GM18868 (cell line): ENCODE data around the gene MCC.

Source experiments
- ATAC-seq: cut with Tn5 transposase; IDR thresholded peaks from one replicate; pipeline ENCODE4 v1.9.1; 2021; ENCODE audit warnings: mild to moderate bottlenecking, moderate library complexity; ENCODE audit not compliant: unreplicated experiment

MCC gene

GRCh38 chr5:113186061-113186460 lies 302.2 kb downstream of the MCC start:
- no peak for ATAC-seq

GRCh38 chr5:113183694-113184093 lies 304.6 kb downstream of the MCC start:
- no peak for ATAC-seq

DNA sequence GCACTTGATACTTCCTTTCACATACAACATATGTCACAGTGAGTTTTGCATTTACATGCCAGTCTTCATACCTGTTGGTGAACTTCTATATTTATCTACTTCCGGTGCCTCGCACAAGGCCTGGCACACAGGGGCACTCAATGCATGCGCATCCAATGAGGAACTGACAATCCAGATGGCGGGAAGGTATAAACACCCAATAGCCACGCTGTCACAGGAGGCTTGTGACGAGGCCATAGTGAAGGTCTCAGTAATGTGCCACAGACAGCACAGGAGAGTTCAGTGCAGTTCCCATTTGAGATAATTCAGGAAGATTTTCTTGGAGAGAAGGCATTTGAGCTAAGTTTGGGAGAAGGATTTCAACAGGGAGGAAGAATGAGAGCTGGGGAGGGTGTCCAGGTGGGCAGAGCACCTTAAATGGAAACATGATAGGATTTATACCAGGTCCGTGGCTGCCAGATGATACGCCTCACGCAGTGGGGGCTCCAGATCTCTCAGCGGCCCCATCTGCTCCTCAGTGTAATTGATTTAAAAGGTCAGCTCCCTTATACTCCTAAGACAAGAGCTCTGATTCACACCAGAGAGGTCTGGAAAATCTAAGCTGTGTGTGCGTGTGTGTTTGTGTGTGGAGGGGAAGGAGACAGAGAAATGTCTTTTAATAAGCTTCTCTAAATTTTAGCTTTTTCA lies 305.5 kb downstream of the MCC start:
- ATAC-seq: no peak

DNA sequence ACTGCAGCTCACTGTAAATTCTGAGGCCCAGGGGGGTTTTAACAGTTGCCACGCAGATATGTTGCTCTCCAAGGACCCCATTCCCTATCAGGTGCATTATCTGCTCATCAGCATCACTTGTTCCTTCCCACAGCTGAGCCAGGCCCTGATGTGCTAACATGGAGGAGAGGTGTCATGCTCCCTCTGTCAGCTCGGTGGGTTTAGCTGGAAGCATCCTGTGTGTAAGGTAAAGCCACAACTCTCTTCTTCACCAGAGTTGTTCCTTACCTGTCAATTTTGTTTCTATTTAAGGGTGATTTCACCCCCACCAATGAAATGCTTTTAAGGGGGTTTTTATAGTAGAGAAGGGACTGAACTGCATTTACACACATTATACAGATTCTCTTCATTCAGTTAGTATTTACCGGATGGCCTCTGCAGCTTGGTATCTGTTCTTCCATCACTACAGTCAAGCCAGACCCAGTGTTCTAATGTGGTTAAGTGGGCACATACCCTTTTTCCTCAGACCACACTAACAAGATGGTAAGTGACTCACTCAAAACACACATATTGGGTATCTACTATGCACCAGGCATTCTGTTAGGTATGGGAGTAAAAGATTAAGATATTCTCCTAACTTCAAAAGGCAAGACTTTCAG lies 306.3 kb downstream of the MCC start:
- no peak for ATAC-seq

DNA sequence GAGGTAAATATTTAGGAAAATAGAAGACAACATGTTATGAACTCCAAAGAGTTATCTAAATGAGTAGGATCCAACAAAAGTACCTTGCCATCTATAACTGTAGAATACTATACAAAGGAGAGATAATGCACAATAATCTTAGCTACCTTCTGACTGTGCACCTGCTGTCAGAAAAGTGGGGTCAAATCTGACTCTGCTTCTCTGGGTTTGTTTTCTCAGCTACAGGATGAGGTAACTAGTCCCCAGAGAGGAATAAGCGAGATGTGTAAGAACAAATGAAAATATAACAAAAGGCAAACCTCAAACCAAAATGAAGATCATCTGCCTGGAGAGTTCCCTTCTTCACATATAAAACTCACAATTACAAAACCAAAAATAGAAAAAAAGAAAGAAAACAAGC lies 306.8 kb downstream of the MCC start:
- ATAC-seq: no peak

- no peak for ATAC-seq
These were observed 309.1 kb downstream of the MCC start for GRCh38 chr5:113179156-113179555.

DNA sequence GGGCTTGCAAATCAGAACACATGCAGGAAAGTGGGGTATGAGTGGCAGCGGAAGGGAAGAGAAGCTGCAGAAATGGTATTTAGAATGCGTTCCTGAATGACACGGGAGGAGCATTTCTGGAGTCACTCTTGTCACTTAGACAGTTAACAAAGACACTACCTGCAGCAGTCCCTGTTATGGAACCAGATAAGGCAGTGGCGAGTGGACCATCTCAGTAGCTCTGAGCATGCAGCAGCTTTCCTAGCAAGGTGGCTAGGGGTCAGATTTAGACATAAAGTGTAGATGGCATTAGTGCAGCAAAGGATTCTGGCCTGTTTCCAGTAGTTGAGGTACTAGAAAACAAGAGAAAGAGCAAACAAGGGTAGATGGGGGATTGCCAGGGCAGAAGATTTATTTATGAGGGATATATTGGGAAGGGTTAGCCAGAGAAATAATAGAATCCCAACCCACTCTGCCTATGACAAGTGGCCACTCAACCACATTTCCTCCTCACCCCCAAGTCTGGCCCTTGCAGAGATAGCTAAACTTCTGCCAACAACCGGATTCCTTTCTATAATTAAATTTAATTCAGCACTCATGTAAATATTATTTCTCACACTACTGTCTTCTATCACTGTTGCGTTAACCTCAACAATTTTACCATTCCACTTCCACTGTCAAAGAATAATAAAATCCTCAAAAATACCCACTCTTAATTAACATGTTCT lies 310.0 kb downstream of the MCC start:
- ATAC-seq: no peak

GRCh38 chr5:113177225-113177624 lies 311.0 kb downstream of the MCC start:
- no peak for ATAC-seq

DNA sequence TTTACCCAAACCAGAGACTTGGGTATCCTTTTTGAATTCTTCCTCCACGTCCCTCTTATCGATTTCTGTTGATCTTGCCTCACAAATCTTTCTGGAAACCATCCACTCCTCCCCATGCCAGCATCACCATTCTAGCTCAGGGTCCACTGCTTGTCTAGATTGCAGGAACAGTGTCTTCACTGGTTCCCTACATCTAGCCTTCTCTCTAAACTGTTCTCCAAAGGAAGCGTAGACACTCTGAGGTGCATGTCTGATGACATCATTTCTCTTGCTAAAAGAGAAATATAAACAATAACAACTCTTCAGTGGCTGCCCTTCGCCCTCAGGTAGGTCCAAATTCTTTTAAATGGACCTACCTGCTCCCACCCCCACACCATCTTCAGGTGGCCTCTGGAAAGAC lies 311.5 kb downstream of the MCC start:
- ATAC-seq: no peak

DNA sequence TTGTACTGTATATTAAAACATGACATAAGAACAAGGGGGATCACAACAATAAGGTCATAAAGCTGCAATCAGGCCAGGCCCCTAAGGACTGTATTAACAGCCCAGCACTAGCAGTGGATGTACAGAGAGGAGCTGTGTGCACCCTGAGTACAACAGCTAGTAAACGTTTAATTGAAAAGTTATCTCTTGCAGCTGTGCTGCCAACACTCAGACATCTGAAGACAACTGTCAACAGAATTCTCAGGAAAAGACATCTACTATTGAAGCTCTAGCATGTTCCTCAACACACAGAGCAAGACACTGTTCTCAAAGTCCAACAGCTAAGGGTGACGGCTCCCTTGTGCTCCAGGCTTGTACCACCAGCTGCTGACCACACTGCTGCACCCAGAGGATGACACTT lies 312.1 kb downstream of the MCC start:
- no peak for ATAC-seq

GRCh38 chr5:113172231-113172826 lies 315.9 kb downstream of the MCC start:
- ATAC-seq: no peak

GRCh38 chr5:113171520-113171919 lies 316.7 kb downstream of the MCC start:
- ATAC-seq: no peak

DNA sequence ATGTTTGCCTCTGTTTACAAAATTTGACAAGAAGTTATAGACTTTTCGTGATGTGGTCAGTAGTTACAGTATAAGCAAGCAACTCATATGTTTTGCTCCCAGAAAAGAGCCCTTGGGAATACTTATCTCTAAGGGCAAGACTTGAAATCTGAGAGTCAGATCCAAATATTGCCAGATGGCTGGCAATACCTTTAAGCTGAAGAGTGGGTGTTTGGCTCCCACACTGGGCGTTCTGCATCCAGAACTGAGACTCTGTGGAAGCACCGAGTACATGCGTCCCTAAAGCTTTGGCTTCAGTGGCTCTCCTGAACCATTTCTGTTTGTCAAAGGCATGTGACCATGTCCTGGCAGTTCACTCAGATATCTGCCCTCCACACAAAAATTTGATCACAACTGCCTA lies 317.5 kb downstream of the MCC start:
- ATAC-seq: no peak

- ATAC-seq: no peak
These were observed 318.5 kb downstream of the MCC start for GRCh38 chr5:113169720-113170119.

DNA sequence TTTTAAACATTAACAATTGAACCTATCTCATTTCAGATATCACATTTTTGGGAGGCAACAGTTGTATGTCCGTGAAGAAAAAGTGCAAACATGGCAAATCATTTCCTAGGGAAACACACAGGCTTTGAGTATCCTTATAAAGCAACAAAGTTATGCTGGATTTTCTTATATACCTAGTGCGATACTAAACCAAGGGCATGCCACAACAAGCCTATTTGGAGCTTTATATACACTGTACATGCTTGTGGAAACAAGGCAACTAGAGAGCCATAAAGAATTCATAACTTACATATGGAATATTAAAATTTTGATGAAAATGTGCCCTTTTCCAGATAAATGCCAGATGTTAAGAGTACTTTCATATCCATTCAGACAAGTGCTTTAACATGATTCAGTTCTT lies 320.3 kb downstream of the MCC start:
- ATAC-seq: no peak

GRCh38 chr5:113166852-113167366 lies 321.3 kb downstream of the MCC start:
- no peak for ATAC-seq

DNA sequence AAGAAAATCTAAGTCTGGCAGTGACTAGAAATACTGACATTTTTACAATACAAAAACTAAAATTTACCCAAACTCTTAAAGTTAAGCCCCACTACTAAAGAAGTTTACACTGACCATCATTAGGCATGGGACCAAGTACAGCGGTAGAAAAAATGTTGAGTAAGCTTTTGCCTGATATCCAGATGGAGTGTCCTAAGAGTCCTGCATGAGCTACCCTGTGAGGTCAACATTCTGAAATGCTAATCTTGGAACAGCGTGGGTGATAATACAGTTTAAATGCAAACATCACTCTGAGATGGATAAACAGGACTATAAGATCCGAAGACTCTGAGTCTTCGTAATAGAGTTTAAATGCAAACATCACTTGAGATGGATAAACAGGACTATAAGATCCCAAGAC lies 322.0 kb downstream of the MCC start:
- no peak for ATAC-seq

- ATAC-seq: no peak
These were observed 324.2 kb downstream of the MCC start for GRCh38 chr5:113164021-113164420.

DNA sequence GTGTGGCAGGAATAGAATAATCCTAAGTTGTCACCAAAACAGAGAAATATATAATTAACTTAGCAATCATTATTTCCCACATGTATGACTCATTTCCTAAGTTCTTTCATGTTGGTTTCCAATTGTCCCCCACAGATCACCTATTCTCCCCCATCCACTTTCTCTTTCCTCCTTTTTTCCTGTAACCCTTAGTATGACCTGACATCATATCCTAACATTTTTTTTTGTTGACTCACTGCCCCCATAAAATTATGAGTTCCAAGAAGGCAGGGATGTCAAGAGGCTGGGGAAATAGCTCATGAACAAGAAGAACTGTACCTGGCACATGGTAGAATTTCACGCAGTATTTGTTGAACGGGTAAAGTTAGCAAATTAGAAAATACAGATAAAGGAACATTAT lies 324.9 kb downstream of the MCC start:
- ATAC-seq: no peak

DNA sequence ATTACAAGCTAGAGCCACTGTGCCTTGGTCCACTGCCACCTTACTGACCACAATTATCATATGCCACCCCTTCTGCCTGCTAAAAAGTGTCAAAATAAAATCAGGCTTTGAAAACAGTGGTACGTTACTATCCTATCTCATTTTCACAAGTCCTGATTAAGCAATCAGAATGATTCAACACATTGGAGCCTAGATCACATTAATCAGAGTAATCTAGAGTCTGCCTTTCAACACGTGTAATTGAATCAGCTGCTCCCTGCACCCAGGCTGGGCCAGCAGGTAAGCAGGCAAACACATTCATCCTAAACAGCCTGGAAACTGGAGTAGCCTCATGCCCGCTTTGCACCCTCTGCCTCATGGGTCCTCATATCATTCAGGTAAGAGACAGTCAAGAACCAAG lies 325.5 kb downstream of the MCC start:
- no peak for ATAC-seq

GRCh38 chr5:113162208-113162607 lies 326.0 kb downstream of the MCC start:
- ATAC-seq: no peak

DNA sequence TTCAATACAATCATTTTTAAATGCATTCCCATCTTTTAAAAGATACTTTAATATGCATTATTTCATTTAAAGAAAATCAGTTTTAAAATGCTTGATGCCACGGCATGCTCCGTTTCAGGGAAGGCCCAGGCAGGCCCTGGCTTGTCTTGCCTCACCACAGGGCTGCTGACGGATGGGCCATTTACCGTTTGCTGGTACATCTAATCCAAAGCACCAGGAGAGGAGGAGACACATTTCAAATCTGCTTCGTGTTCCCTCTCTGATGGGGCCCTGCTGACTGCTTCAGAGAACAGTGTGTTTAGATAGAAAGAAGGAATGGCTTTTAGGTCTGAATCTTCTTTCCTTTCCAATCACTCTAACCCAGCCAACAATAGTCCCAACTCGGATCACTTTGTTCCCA lies 326.4 kb downstream of the MCC start:
- ATAC-seq: no peak
